NK-92 (cell line): Measurements from ENCODE around the gene UCMA.
"Not testable (repeated sequence)": the region's sequence is repeated elsewhere in the genome, so short reads cannot be mapped to it uniquely, and the experiment has no call there.

ENCODE experiments used
- DNase-seq: peaks from one replicate; lab custom pipeline; 2025; ENCODE audit not compliant: unreplicated experiment; lab: John Stamatoyannopoulos, UW

The UCMA gene

GRCh38 chr10:13234172-13234571, at the start of gene UCMA:
Gene UCMA (minus strand): TSS chr10:13234374. CDS start chr10:13234258, 116 bp downstream.
- no peak for DNase-seq

- not testable (repeated sequence) for DNase-seq
These were observed 48.2 kb upstream of the UCMA start for GRCh38 chr10:13282348-13282747.

- DNase-seq: no peak
These were observed 42.7 kb upstream of the UCMA start for GRCh38 chr10:13276749-13277365.

GRCh38 chr10:13276146-13276545, 42.0 kb upstream of the UCMA start:
- DNase-seq: not testable (repeated sequence)

- DNase-seq: no peak
These were observed 38.0 kb upstream of the UCMA start for GRCh38 chr10:13272164-13272571.

GRCh38 chr10:13271552-13272163, 37.5 kb upstream of the UCMA start:
- no peak for DNase-seq

- no peak for DNase-seq
These were observed 36.8 kb upstream of the UCMA start for GRCh38 chr10:13270877-13271551.

GRCh38 chr10:13268841-13269240, 34.7 kb upstream of the UCMA start:
- DNase-seq: no peak

- no peak for DNase-seq
These were observed 34.1 kb upstream of the UCMA start for GRCh38 chr10:13268310-13268709.

GRCh38 chr10:13263591-13263990, 29.4 kb upstream of the UCMA start:
- DNase-seq: no peak

GRCh38 chr10:13262433-13262832, 28.3 kb upstream of the UCMA start:
- DNase-seq: no peak

- DNase-seq: no peak
These were observed 23.5 kb upstream of the UCMA start for GRCh38 chr10:13257621-13258140.

GRCh38 chr10:13256627-13257026, 22.5 kb upstream of the UCMA start:
- no peak for DNase-seq

GRCh38 chr10:13253726-13254125, 19.6 kb upstream of the UCMA start:
- DNase-seq: no peak

GRCh38 chr10:13247784-13248183, 13.6 kb upstream of the UCMA start:
- no peak for DNase-seq

GRCh38 chr10:13247246-13247645, 13.1 kb upstream of the UCMA start:
- DNase-seq: no peak

GRCh38 chr10:13242260-13242659, 8.1 kb upstream of the UCMA start:
- not testable (repeated sequence) for DNase-seq

GRCh38 chr10:13241613-13242012, 7.4 kb upstream of the UCMA start:
- DNase-seq: no peak

GRCh38 chr10:13239923-13240322, 5.7 kb upstream of the UCMA start:
- no peak for DNase-seq

- DNase-seq: no peak
These were observed 4.3 kb upstream of the UCMA start for GRCh38 chr10:13238271-13239077.

- no peak for DNase-seq
These were observed 2.5 kb upstream of the UCMA start for GRCh38 chr10:13236638-13237037.
